Measurements from ENCODE around the gene KCNAB3. TPM values are rescaled to one million over a fixed set of nuclear protein-coding genes. Genes with fewer than 3 reads are reported as not detected.

Gene KCNAB3
- total RNA-seq, 1 experiment from 2014 or later = 0.61 TPM

- no peak overlapping the region for H3K27ac ChIP-seq
- H3K4me3 ChIP-seq = no peak overlapping the region
- no peaks in the 10 kb centered on the region; the same call in 1 of the 2 replicates for H3K36me3 ChIP-seq
- H3K9me3 ChIP-seq (replicated peaks) = no peaks in the 10 kb centered on the region
- H3K27me3 ChIP-seq = no peaks in the 10 kb centered on the region
- no peak for DNase-seq
- no peaks in the 10 kb centered on the region for H3K4me1 ChIP-seq
Measured at GRCh38 chr17:7951143-7951792, 21.6 kb upstream of the KCNAB3 start.

GRCh38 chr17:7950578-7950977 is 20.9 kb upstream of the KCNAB3 start:
- DNase-seq = no peak
- no peaks in the 10 kb centered on the region for H3K27me3 ChIP-seq
- peaks cover 3% of the 10 kb centered on the region; the same call in 1 of the 2 replicates for H3K36me3 ChIP-seq
- no peak overlapping the region for H3K27ac ChIP-seq
- H3K4me1 ChIP-seq = no peaks in the 10 kb centered on the region
- no peak overlapping the region for H3K4me3 ChIP-seq
- no peaks in the 10 kb centered on the region for H3K9me3 ChIP-seq (replicated peaks)

- Histone ChIP-seq H3K4me1 (no peaks in the 10 kb centered on the region), H3K27ac (no peak overlapping the region), H3K9me3 (replicated peaks) (no peaks in the 10 kb centered on the region), H3K36me3 (peaks cover 20% of the 10 kb centered on the region), H3K4me3 (no peak overlapping the region), H3K27me3 (no peaks in the 10 kb centered on the region)
- no peak for DNase-seq
Measured at GRCh38 chr17:7947651-7948050, 18.0 kb upstream of the KCNAB3 start.

- Histone ChIP-seq H3K36me3 (peaks cover 20% of the 10 kb centered on the region), H3K27ac (no peak overlapping the region), H3K4me3 (no peak overlapping the region), H3K4me1 (no peaks in the 10 kb centered on the region), H3K27me3 (no peaks in the 10 kb centered on the region), H3K9me3 (replicated peaks) (no peaks in the 10 kb centered on the region)
- no peak for DNase-seq
Measured at GRCh38 chr17:7946441-7946840, 16.8 kb upstream of the KCNAB3 start.

- Histone ChIP-seq H3K27me3 (no peaks in the 10 kb centered on the region), H3K9me3 (replicated peaks) (no peaks in the 10 kb centered on the region), H3K27ac (no peak overlapping the region), H3K36me3 (peaks cover 20% of the 10 kb centered on the region), H3K4me1 (no peaks in the 10 kb centered on the region), H3K4me3 (no peak overlapping the region)
- no peak for DNase-seq
Measured at GRCh38 chr17:7945651-7946050, 16.0 kb upstream of the KCNAB3 start.

- H3K9me3 ChIP-seq (replicated peaks) = no peaks in the 10 kb centered on the region
- H3K36me3 ChIP-seq = peaks cover 20% of the 10 kb centered on the region
- no peaks in the 10 kb centered on the region for H3K27me3 ChIP-seq
- H3K27ac ChIP-seq = no peak overlapping the region
- no peak for DNase-seq
- no peaks in the 10 kb centered on the region for H3K4me1 ChIP-seq
- H3K4me3 ChIP-seq = no peak overlapping the region
Measured at GRCh38 chr17:7944326-7944725, 14.7 kb upstream of the KCNAB3 start.

GRCh38 chr17:7943291-7943690 is 13.6 kb upstream of the KCNAB3 start:
- H3K27ac ChIP-seq = no peak overlapping the region
- DNase-seq = no peak
- no peaks in the 10 kb centered on the region for H3K9me3 ChIP-seq (replicated peaks)
- H3K4me1 ChIP-seq = no peaks in the 10 kb centered on the region
- H3K36me3 ChIP-seq = peaks cover 21% of the 10 kb centered on the region
- H3K27me3 ChIP-seq = no peaks in the 10 kb centered on the region
- H3K4me3 ChIP-seq = no peak overlapping the region

- Histone ChIP-seq H3K9me3 (replicated peaks) (no peaks in the 10 kb centered on the region), H3K4me3 (no peak overlapping the region), H3K4me1 (no peaks in the 10 kb centered on the region), H3K36me3 (peaks cover 28% of the 10 kb centered on the region), H3K27me3 (no peaks in the 10 kb centered on the region), H3K27ac (no peak overlapping the region)
- no peak for DNase-seq
Measured at GRCh38 chr17:7940743-7941142, 11.1 kb upstream of the KCNAB3 start.

GRCh38 chr17:7940034-7940433 is 10.4 kb upstream of the KCNAB3 start:
- H3K9me3 ChIP-seq (replicated peaks) = no peaks in the 10 kb centered on the region
- no peaks in the 10 kb centered on the region for H3K27me3 ChIP-seq
- H3K4me1 ChIP-seq = no peaks in the 10 kb centered on the region
- H3K4me3 ChIP-seq = no peak overlapping the region
- no peak overlapping the region for H3K27ac ChIP-seq
- peaks cover 23% of the 10 kb centered on the region for H3K36me3 ChIP-seq
- no peak for DNase-seq

GRCh38 chr17:7935859-7936258 is 6.2 kb upstream of the KCNAB3 start:
- DNase-seq = no peak
- Histone ChIP-seq H3K4me3 (no peak overlapping the region), H3K9me3 (replicated peaks) (no peaks in the 10 kb centered on the region), H3K4me1 (0 out of 2 replicates have a peak, but pooled peaks cover 3% of the 10 kb centered on the region), H3K27ac (no peak overlapping the region), H3K27me3 (no peaks in the 10 kb centered on the region), H3K36me3 (peaks cover 19% of the 10 kb centered on the region)

GRCh38 chr17:7932949-7933348 is 3.3 kb upstream of the KCNAB3 start:
- peak; percentile 42 to 49 for DNase-seq
- Histone ChIP-seq H3K4me3 (peak overlapping the region; percentile 74), H3K27ac (peak overlapping the region; percentile 88), H3K4me1 (0 out of 2 replicates have a peak, but pooled peaks cover 3% of the 10 kb centered on the region), H3K27me3 (no peaks in the 10 kb centered on the region), H3K9me3 (replicated peaks) (no peaks in the 10 kb centered on the region), H3K36me3 (peaks cover 15% of the 10 kb centered on the region)

GRCh38 chr17:7932483-7932891 is 2.8 kb upstream of the KCNAB3 start:
- peak; percentile 26 to 51 for DNase-seq
- Histone ChIP-seq H3K4me3 (peak overlapping the region; percentile 74), H3K9me3 (replicated peaks) (no peaks in the 10 kb centered on the region), H3K4me1 (0 out of 2 replicates have a peak, but pooled peaks cover 3% of the 10 kb centered on the region), H3K36me3 (peaks cover 14% of the 10 kb centered on the region), H3K27ac (peak overlapping the region; percentile 88), H3K27me3 (no peaks in the 10 kb centered on the region)

- Histone ChIP-seq H3K27me3 (no peaks in the 10 kb centered on the region), H3K9me3 (replicated peaks) (no peaks in the 10 kb centered on the region), H3K4me1 (0 out of 2 replicates have a peak, but pooled peaks cover 3% of the 10 kb centered on the region), H3K36me3 (peaks cover 12% of the 10 kb centered on the region), H3K4me3 (peak within 1 kb of the TSS; percentile 74), H3K27ac (peak within 1 kb of the TSS; percentile 88)
- DNase-seq = peak; percentile 97 to 98
Measured at GRCh38 chr17:7931709-7932482, 2.2 kb upstream of the KCNAB3 start, which contains the start of the genes CNTROB and TRAPPC1. Gene CNTROB (plus strand): TSS chr17:7932206. CDS start chr17:7933080, 874 bp downstream. Gene TRAPPC1 (minus strand): TSS chr17:7931946. CDS start chr17:7931829, 117 bp downstream.

GRCh38 chr17:7930841-7931631 is 1.4 kb upstream of the KCNAB3 start:
- peak overlapping the region; percentile 74 for H3K4me3 ChIP-seq
- DNase-seq = no peak
- H3K36me3 ChIP-seq = peaks cover 9% of the 10 kb centered on the region; the same call in 1 of the 2 replicates
- peak overlapping the region; percentile 18; the same call in 1 of the 2 replicates for H3K27ac ChIP-seq
- H3K4me1 ChIP-seq = 0 out of 2 replicates have a peak, but pooled peaks cover 3% of the 10 kb centered on the region
- H3K9me3 ChIP-seq (replicated peaks) = no peaks in the 10 kb centered on the region
- no peaks in the 10 kb centered on the region for H3K27me3 ChIP-seq

All from SJCRH30 (cell line).